ENCODE measurements around the gene PRKN.

PRKN gene

GRCh38 chr6:162671580-162672165 lies 55.9 kb downstream of the PRKN start:
- DNase-seq, result no peak

GRCh38 chr6:162670345-162670744 lies 57.2 kb downstream of the PRKN start:
- DNase-seq, result no peak

DNA sequence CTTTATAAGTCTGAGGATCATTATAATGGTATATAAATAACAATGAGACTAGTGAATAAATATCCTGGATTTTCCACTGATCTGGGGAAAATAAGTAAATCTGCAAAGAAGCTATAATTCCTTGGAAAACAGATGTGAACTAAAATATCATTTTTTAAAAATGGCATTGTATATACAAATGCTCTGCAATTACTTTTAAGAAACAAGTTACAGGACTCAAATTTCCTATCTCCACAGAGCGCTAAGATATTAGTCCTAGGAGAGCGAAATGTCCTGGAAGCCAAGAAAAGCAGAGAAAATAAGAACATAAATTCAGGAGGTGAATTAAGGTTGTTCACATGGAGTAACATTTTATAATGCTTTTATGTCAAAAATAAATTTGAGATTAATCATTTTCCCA lies 61.3 kb downstream of the PRKN start:
- no peak for DNase-seq

GRCh38 chr6:162653808-162654207 lies 73.8 kb downstream of the PRKN start:
- no peak for DNase-seq

DNA sequence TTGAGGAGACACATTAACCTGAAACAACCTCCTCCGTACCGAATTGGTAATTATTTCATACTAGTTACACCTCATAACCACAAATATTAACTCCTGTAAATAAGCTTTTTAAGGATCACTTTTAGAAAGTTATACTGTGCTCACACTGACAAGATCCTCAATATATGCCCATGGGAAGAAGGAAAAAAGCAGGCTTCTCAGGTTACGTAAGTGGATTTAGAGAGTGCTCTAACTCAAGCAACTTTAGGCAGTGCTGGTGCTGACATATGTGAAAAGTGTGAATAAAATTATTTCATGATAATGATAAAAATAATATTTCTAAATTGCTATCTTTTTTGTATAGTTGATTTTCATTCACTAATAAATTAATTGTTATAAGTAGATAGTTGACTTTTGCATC lies 76.1 kb downstream of the PRKN start:
- DNase-seq, result no peak

- DNase-seq, result no peak
Observed at GRCh38 chr6:162649271-162649670, 78.3 kb downstream of the PRKN start.

GRCh38 chr6:162644153-162644552 lies 83.4 kb downstream of the PRKN start:
- DNase-seq, result no peak

DNA sequence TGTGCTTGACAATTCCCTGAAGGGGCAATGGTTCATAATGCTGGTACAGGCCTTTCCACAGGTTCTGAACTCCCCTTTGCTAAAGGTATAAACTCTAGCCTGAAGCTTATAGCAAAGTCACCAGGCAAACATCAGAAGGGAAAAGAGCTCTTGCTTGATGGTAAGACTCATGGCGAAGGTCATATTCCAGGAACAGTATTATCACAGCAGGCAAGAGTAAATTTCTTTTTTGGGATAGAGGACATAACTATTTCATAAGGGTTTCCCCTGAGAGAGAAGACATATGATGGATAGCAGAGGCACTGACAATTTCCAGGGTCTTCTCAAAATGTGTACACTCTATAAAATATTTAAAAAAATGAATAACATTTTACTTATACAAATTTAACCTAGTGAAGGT lies 86.8 kb downstream of the PRKN start:
- no peak for DNase-seq

DNA sequence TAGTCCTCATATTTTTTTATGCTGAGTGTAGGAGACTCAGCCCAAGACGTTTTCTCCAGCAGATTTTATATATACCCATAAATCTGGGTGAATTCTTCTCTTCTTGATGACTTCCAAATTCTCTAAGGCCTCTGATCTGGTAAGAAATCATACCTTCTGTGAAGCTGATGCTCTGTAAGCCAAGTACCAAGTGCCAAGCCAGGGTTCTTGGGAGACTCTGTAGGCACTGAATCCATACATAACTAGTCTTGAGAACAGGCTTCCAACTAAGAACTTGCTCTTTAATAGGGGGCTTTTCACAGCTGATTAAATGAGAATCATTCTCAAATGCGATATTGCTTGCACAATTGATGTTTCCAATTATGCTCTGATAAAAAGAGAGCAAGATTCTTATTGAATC lies 87.6 kb downstream of the PRKN start:
- DNase-seq, result no peak

- DNase-seq, result no peak
Observed at GRCh38 chr6:162638931-162639574, 88.5 kb downstream of the PRKN start.

GRCh38 chr6:162637317-162637716 lies 90.2 kb downstream of the PRKN start:
- DNase-seq, result no peak

DNA sequence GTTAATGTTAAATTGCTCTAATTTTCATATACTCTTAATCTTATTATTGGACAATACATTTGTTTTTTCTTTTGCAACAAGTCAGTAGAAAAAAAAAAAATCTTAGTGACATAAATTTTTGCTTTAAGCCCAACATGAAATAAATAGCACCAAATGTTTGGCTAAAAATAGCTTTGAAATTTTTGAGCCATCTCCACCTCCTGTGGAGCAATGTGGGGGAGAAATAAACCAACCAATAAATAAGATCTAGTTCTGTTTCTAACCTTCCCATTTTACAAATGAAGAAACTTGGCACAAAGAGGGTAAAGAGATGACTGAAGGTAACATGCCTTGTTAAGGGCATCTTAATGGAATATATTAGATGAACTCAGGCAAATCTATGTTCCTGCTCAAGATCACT lies 91.4 kb downstream of the PRKN start:
- DNase-seq, result no peak

DNA sequence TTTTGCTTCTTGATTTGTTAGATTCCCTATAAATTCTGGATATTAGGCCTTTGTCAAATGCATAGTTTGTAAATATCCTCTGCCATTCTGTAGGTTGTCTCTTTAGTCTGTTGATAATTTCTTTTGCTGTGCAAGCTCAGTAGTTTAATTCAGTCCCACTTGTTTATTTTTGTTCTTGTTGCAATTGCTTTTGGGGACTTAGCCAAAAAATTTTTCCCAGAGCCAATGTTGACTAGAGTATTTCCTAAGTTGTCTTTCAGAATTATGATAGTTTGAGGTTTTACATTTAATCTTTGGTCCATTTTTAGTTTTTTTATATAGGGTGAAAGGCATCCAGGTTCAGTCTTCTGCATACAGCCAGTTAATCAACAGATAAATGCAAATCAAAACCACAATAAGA lies 96.0 kb downstream of the PRKN start:
- DNase-seq, result no peak

DNA sequence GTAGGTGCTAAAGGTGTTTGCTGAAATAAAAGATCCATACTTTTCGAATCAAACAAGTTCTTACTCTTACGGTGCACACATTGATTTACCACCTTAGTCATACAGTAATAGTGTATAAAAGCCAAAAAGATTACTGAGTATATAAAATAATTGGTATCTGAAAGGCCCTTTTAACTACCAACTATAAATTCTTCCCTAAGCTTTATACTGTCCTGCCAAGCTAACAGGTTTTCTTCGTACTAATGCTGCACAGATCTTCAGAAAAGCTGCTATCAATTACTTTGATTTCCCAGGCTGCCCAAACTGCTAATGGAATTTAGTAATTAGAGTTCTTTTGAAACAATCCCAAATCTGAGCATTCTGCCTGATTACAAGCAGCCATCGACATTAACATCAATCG lies 97.5 kb downstream of the PRKN start:
- no peak for DNase-seq

GRCh38 chr6:162627825-162628224 lies 99.7 kb downstream of the PRKN start:
- no peak for DNase-seq

DNA sequence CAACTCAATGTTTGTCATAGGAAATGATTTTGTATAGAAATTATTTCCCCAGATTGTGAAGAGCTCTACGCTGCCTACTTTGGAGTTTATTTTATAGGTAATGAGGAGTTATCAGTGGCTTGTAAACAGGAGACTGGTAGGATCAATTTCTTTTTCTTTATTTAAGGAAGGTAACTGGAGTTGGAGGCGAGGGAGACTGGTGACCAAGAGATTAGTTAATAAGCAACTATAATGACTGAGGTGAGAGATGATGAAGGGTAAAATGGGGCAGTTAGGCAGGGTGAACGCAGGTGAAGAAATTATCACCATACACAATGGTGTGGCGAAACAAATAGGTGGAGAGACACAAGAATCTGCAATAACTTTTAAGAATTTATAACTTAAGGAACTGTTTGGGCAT lies 100.2 kb downstream of the PRKN start:
- DNase-seq, result no peak

DNA sequence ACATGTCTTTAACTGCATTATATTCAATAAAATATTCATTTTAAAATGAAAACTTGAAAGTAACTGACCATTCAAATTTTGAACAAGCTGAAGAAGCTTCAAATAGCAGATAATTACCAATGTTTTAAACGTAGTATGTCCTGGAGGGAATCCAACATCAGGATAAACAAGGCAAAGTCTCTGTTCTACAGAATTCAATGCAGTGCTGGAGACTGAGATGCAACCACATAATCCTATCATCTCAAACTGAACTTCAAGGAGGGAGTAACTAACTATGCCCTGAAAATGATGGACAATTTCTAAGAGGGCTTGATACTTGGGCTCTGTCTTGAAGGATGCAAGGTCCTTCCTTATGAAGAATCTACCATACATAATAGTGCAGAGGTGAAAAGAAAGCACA lies 100.7 kb downstream of the PRKN start:
- DNase-seq, result no peak

DNA sequence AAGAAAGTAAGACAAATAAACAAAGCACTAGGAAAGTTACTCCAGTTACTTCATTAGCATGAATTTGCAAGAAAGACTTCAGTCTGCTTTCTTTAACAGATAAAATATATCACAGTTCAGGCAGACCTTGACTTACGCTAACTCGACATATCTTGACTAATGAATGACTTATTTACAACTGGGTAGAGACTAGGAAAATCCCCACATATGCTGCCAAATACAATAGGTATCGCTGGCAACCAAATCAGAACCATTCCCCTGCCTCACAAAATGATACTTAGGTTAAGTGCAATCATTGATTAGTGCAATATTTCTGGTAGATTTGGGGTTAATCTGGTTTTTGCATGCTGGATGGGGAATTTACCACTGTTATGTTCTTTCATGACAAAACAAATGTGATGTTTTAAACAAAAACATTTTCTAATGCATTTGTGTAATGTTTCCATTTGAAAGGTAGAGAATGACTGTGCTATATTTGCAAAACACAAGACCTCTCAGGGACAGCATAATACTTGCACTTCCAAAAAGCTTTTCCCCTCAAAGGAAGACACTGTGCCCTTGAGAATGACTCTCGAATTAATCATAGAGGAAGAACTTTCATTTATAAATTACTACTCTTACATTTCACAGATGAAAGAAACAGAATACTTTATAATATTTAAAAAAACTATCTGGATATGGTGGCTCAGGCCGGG lies 101.6 kb downstream of the PRKN start:
- DNase-seq, result no peak

DNA sequence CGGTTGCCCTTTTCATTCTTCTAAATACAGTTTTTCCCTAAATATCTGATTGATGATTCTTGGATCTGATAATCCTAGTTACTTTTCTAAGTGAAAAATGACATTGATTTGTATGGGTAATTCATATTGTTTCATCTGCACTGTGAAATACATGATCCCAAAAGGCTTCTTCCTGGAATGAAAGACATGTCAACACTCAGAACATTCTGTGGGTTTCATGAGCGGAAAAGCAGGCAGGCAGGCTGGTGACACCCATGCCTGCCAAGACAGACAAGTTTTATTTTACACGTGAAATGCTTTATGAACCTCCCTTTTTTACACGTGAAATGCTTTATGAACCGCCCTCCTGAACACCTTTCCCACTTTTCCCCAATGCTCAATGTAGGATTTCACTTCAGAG lies 105.0 kb downstream of the PRKN start:
- no peak for DNase-seq

- no peak for DNase-seq
Observed at GRCh38 chr6:162621246-162621645, 106.3 kb downstream of the PRKN start.

DNA sequence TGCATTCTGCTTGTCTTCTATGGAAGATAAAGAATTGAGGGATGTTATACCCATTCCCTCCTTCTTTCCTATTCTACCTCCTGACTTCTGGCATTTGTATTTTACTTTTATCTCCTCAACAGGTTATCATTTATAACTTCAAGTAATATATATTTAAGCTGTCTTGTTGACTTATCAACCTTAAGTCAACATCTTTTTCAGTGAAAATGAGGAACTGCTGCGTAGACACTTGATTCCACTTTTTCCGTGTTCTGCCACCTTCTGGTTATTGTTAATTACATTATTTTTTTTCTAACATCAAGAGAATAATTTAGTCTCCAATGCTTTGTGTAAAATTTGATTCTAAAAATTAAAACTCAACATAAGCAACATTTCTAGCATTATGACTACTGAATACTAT lies 107.5 kb downstream of the PRKN start:
- DNase-seq, result no peak

- DNase-seq, result no peak
Observed at GRCh38 chr6:162618448-162619002, 109.0 kb downstream of the PRKN start.

DNA sequence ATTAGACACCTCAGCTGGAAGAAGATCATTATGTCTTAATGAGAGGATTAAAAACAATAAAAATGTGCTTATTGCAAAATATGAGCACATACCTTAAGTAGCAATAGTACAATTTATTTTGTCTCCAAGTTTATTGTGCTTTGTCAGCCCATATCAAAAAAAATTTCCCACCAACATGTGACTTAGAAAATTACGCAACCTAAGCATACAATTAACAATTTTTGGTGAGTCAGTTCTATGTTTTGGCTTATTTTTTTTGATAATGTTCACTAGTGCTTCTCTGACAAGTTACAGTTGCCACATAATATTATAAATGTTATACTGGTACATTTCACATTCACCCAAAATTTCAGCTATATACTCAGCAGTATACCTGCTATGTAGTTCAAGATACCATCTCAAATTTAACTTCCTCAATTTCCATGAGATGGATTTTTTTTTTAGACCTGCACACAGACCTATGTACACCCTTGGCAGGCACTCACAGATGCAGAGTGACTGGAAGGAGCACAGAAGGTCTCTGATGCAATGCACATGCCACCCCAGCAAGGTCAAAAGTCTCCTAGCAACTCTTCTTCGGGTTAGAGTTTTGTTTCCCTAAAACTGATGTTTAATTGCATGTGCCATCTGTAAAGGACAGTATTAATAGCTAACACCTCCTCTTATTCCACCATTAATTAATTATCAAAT lies 112.4 kb downstream of the PRKN start:
- DNase-seq, result no peak

GRCh38 chr6:162613310-162613709 lies 114.3 kb downstream of the PRKN start:
- DNase-seq, result no peak

Data from NCI-H1694 (cell line).